Measurements from ENCODE around the gene MED4.

- TF ChIP-seq CTCF (IDR thresholded peaks at IDR 0.05), result no peak
- TF ChIP-seq POLR2A (IDR thresholded peaks at IDR 0.05), result no peak
These were observed 54.0 kb downstream of the MED4 start for GRCh38 chr13:48040896-48041295.

Measured in Peyer's patch (tissue), 4 donors.